ENCODE results near the gene C1QTNF8.

DNA sequence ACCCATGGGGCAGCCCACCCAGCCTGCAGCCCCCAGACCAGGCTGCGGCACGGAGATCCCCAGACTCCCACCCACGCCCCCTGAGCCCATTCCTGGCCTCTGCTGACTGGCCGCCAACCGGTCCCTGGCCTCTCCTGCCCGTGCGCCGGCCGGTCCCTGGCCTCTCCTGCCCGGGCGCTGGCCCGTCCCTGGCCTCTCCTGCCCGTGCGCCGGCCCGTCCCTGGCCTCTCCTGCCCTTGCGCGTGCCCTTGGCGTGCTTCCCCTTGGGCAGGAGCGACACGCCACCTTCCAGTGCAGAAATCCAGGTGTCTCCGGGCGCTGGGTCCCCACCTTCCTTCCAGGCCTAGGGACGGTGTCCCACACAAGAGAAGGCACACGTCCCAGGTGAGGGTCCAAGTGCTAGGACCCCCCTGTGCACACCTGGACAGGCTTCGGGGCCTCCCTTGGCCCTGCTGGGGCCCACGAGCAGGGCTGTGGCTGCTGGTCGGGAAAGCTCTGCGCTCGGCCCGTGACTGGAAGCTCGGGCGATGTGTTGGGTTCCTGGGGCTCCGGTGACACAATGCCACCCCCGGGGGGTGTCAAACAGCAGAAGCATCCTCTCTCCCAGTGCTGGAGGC is 35.4 kb upstream of the C1QTNF8 start:
- TF ChIP-seq, protein P1, sequence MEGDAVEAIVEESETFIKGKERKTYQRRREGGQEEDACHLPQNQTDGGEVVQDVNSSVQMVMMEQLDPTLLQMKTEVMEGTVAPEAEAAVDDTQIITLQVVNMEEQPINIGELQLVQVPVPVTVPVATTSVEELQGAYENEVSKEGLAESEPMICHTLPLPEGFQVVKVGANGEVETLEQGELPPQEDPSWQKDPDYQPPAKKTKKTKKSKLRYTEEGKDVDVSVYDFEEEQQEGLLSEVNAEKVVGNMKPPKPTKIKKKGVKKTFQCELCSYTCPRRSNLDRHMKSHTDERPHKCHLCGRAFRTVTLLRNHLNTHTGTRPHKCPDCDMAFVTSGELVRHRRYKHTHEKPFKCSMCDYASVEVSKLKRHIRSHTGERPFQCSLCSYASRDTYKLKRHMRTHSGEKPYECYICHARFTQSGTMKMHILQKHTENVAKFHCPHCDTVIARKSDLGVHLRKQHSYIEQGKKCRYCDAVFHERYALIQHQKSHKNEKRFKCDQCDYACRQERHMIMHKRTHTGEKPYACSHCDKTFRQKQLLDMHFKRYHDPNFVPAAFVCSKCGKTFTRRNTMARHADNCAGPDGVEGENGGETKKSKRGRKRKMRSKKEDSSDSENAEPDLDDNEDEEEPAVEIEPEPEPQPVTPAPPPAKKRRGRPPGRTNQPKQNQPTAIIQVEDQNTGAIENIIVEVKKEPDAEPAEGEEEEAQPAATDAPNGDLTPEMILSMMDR (IDR thresholded peaks at IDR 0.05; ENCODE audit: control extremely low read depth in 1 of 3, insufficient read depth in 1 of 3, low read depth in 1 of 3, low read length in 3 of 3): no peak
- TF ChIP-seq POLR2A (IDR thresholded peaks at IDR 0.05; ENCODE audit: control extremely low read depth in 1 of 2, low read depth in 2 of 2, low read length in 2 of 2): no peak
- no peak for TF ChIP-seq RFX5 (IDR thresholded peaks at IDR 0.05; ENCODE audit: borderline replicate concordance, low read depth, low read length)
- TF ChIP-seq EZH2 (IDR thresholded peaks at IDR 0.05; ENCODE audit: low read depth, low read length, severe bottlenecking): no peak
- no peak for TF ChIP-seq SP2 (IDR thresholded peaks at IDR 0.05; ENCODE audit: low read length)
- TF ChIP-seq TAF1 (IDR thresholded peaks at IDR 0.05; ENCODE audit: low read depth, low read length): no peak
- TF ChIP-seq SUZ12 (IDR thresholded peaks at IDR 0.05; ENCODE audit: low read length): no peak
- TF ChIP-seq TEAD4 (IDR thresholded peaks at IDR 0.05; ENCODE audit: low read depth, low read length): no peak
- TF ChIP-seq TBP (IDR thresholded peaks at IDR 0.05; ENCODE audit: low read depth, low read length): no peak
- no peak for TF ChIP-seq SP1 (IDR thresholded peaks at IDR 0.05; ENCODE audit: low read depth, low read length)
- TF ChIP-seq RAD21 (IDR thresholded peaks at IDR 0.05 in 1 of 2, conservative IDR thresholded peaks at IDR 0.05 in 1 of 2; ENCODE audit: low read depth in 2 of 2, low read length in 2 of 2): no peak
- no peak for TF ChIP-seq SIRT6 (IDR thresholded peaks at IDR 0.05; ENCODE audit: low read length)
- TF ChIP-seq POLR2AphosphoS5 (IDR thresholded peaks at IDR 0.05; ENCODE audit: low read depth, low read length): no peak
- TF ChIP-seq ZNF274 (IDR thresholded peaks at IDR 0.05; ENCODE audit: borderline replicate concordance, extremely low read depth, low read length): no peak

Data from H1 (cell line).